ENCODE results near the gene ZNF511. TPM values are rescaled to one million over a fixed set of nuclear protein-coding genes. Genes with fewer than 3 reads are reported as not detected.

ZNF511 gene
- polyA plus RNA-seq, 1 donor from 2014 or later, result 17.6 TPM

- H3K27ac ChIP-seq (ENCODE audit: low read length), result no peak overlapping the region
- H2AFZ ChIP-seq (ENCODE audit: low read depth, low read length), result no peak overlapping the region
- no peaks in the 10 kb centered on the region for H3K9me2 ChIP-seq (ENCODE audit: insufficient read depth, low read length)
- no peak overlapping the region for H3K9ac ChIP-seq (ENCODE audit: low read length)
- H3K4me3 ChIP-seq (ENCODE audit: low read length), result no peak overlapping the region
- no peaks in the 10 kb centered on the region for H3K79me2 ChIP-seq (replicated peaks; ENCODE audit: insufficient read depth, low read length)
- peaks cover 8% of the 10 kb centered on the region for H3K27me3 ChIP-seq (ENCODE audit: insufficient read depth, low read depth, low read length)
- no peak for TF ChIP-seq TAF1 (IDR thresholded peaks at IDR 0.05; ENCODE audit: low read depth)
- TF ChIP-seq CTCF (IDR thresholded peaks at IDR 0.05; ENCODE audit: poor library complexity, severe bottlenecking), result no peak
- no peak for TF ChIP-seq REST (IDR thresholded peaks at IDR 0.05; ENCODE audit: borderline replicate concordance)
- no peak for TF ChIP-seq MXI1 (conservative IDR thresholded peaks at IDR 0.05; ENCODE audit: poor library complexity, severe bottlenecking)
- no peak for TF ChIP-seq RAD21 (conservative IDR thresholded peaks at IDR 0.05)
- TF ChIP-seq EP300 (conservative IDR thresholded peaks at IDR 0.05; ENCODE audit: poor library complexity, severe bottlenecking), result no peak
- no peaks in the 10 kb centered on the region for H3K9me3 ChIP-seq (ENCODE audit: low read length)
- no peaks in the 10 kb centered on the region for H3K36me3 ChIP-seq (ENCODE audit: insufficient read depth, low read length)
- no peak overlapping the region for H3K4me2 ChIP-seq (ENCODE audit: low read length)
- H4K20me1 ChIP-seq (ENCODE audit: insufficient read depth), result no peaks in the 10 kb centered on the region
- no peaks in the 10 kb centered on the region for H3F3A ChIP-seq (ENCODE audit: insufficient read depth, low read length, poor library complexity, severe bottlenecking)
These were observed 33.3 kb downstream of the ZNF511 start for GRCh38 chr10:133341983-133342382.

- H3K4me3 ChIP-seq (ENCODE audit: low read length), result no peak overlapping the region
- no peak overlapping the region for H3K9ac ChIP-seq (ENCODE audit: low read length)
- no peaks in the 10 kb centered on the region for H3K79me2 ChIP-seq (replicated peaks; ENCODE audit: insufficient read depth, low read length)
- H3F3A ChIP-seq (ENCODE audit: insufficient read depth, low read length, poor library complexity, severe bottlenecking), result no peaks in the 10 kb centered on the region
- H3K36me3 ChIP-seq (ENCODE audit: insufficient read depth, low read length), result no peaks in the 10 kb centered on the region
- H2AFZ ChIP-seq (ENCODE audit: low read depth, low read length), result no peak overlapping the region
- no peaks in the 10 kb centered on the region for H3K9me3 ChIP-seq (ENCODE audit: low read length)
- H3K27ac ChIP-seq (ENCODE audit: low read length), result no peak overlapping the region
- H3K4me2 ChIP-seq (ENCODE audit: low read length), result no peak overlapping the region
- no peaks in the 10 kb centered on the region for H3K9me2 ChIP-seq (ENCODE audit: insufficient read depth, low read length)
- no peaks in the 10 kb centered on the region for H4K20me1 ChIP-seq (ENCODE audit: insufficient read depth)
- H3K27me3 ChIP-seq (ENCODE audit: insufficient read depth, low read depth, low read length), result no peaks in the 10 kb centered on the region
- TF ChIP-seq REST (IDR thresholded peaks at IDR 0.05; ENCODE audit: borderline replicate concordance) (no peak), EP300 (conservative IDR thresholded peaks at IDR 0.05; ENCODE audit: poor library complexity, severe bottlenecking) (no peak), MXI1 (conservative IDR thresholded peaks at IDR 0.05; ENCODE audit: poor library complexity, severe bottlenecking) (no peak), EZH2 (IDR thresholded peaks at IDR 0.05; ENCODE audit: borderline replicate concordance, insufficient read depth, low read length, poor library complexity, severe bottlenecking) (no peak), POLR2AphosphoS5 (IDR thresholded peaks at IDR 0.05) (no peak), RAD21 (conservative IDR thresholded peaks at IDR 0.05) (no peak), SMC3 (conservative IDR thresholded peaks at IDR 0.05; ENCODE audit: poor library complexity) (no peak), CTCF (IDR thresholded peaks at IDR 0.05; ENCODE audit: poor library complexity, severe bottlenecking) (no peak), TAF1 (IDR thresholded peaks at IDR 0.05; ENCODE audit: low read depth) (no peak)
These were observed 34.2 kb downstream of the ZNF511 start for GRCh38 chr10:133342942-133343341.

Data from neural cell (in vitro differentiated cells).